GM19240 (cell line): Measurements from ENCODE around the gene LYRM1.
"Not testable (repeated sequence)": the region's sequence is repeated elsewhere in the genome, so short reads cannot be mapped to it uniquely, and the experiment has no call there.

Source experiments
- DNase-seq: peaks from one replicate; pipeline ENCODE4 v3.0.0; 2011; ENCODE audit warnings: low spot score; ENCODE audit not compliant: insufficient read length

The LYRM1 gene

DNA sequence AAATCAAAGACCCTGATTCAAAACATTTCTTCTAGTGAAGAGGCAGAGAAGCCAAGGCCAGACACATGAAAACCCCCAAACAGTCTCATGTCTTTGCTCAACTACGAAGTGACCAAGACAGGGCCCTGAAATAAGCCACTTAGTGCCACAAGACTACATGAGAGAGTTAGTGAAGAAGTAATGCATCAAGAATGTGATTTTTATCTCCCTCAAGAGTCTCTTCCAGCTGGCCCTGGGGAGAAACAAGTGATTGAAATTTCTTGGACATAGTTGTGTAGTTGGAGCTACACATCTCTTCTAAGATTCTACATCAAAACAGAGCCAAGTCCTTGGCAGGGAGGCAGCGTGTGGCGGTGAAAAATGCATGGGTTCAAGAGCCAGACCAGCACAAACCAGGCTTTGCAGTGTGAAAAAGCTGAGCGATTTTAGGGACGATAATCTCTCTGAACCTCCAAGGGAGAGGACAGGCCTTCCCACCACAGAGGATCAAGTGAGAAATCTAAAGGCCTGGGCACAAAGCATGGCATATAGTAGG is 30.6 kb downstream of the LYRM1 start:
- DNase-seq, result no peak

DNA sequence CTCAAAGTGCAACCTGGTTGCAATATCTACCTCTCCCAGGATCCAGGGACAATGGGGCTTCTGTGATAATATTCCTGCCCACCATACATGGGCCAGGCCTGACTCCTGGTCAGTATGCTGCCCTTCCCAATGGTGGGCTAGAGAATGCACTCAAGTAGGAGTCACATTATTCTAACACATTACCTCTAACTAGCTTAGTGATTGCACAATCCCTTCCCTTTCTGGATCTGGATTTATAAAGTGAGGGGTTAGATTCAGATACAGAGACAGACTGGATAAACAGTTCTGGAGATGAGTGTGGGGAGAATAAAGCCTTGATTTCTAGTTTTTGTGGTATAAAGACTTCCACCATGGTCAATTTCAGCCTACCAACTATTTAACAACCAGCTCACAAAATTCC is 33.0 kb downstream of the LYRM1 start:
- DNase-seq, result no peak

DNA sequence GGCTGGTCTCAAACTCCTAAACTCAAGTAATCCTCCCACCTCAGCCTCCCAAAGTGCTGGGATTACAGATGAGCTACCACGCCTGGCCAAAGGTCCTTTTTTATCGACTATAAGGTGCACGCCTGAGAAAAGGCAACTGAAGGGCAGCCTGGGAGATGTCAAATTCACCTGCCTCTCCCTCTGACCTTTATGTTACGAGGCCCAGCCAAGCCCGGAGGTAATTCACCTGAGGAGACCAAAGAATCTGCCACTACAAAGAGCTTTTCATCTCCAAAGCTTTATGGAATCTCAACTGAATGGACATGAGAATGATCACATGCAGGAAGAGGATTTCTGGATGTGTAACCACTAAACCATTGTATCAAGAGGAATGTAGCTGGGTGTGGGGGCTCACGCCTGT is 37.2 kb downstream of the LYRM1 start:
- DNase-seq, result no peak

DNA sequence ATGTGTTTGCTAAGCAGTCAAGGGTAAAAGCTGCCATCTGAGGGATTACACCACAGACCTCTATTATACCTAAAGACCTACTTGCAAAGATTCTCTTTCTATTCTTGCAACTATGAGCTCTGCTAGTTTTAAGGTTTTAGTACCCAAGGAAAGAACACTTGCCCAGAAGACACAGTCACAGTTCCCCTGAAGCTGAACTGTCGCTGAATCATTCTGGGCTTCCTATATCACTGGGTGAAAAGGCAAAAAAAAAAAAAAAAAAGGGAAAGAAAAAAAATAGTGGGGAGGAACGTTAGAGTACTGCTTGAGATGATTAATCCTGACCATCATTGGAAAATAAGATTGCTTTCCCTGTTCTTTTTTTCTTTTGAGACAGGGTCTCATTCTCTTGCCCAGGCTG is 37.9 kb downstream of the LYRM1 start:
- no peak for DNase-seq

DNA sequence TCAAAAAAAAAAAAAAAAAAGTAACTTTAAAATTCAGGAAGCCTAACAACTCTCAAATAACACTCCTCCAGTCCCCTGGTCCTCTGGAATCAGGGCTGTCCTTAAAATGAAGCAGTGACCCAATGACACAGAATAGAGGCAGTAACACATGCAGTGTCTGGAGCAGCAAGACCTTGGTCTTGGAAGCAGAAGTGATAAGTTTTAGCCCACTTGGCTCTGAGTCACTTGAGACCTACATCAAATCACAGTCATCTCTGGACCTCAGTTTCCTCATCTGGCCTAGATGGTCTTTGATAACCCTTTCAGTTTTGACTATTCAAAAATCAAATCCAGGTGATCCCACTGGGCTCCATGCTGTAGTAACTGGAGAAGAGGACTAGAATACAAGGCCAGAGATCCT is 39.0 kb downstream of the LYRM1 start:
- no peak for DNase-seq

DNA sequence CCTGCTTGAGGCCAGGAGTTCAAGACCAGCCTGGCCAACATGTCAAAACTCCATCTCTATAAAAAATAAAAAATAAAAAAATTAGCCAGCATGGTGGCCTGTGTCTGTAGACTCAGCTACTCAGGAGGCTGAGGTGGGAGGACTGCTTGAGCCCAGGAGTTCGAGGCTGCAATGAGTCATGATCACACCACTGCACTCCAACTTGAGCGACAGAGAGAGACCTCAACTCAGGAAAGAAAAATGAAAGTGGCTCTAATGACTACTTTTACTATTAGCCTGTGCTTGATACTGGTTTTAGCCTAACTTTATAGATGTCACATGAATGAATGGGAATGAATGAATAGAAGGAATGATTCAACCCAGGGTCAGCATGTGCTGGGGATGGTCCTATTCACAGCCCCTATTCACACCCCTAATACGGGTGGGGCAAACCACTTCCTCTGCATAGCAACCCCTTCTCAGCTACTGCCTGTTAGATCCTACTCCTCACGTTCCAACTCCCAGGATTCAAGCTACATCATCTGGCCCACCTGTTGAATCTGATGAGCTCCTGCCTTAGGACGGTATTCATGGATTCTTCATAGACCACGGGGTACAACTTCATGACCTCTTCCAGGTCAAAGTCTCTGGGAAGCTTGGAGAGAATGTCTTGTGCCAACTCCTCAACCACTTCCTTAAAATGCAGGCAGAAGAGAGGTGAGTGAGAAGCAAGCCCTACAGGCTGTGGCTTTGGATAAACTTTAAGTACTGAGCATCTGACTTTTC is 40.5 kb downstream of the LYRM1 start:
- no peak for DNase-seq

DNA sequence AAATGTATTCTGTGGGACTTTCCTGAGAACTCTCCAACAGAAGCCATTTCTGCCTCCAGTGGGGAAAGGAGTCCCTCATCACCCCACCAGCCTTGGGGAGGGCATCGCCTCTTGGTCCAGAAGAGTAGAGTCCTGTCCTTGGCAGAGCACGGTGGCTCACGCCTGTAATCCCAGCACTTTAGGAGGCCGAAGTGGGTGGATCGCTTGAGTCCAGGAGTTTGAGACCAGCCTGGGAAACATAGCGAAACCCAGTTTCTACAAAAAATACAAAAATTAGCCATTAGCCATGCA is 41.0 kb downstream of the LYRM1 start:
- DNase-seq, result no peak

DNA sequence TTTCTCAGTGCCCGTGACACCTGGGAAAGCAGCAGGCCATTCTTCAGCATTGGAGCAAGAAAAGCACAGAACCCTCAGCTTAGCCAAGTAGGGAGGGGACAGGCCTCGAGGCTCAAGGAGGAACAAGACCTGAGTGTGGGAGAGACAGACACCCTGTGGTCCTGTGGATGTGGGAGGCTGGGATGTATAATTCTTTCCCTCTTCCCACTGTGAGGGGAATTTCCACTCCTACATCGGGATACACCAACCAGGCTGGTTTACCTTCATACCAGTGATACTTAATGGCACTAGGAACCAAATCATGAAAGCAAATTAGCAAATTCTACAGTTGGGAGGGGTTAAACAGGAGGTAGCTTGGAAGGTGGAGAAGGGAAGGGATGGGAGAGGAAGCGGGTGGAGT is 41.7 kb downstream of the LYRM1 start:
- DNase-seq, result no peak

DNA sequence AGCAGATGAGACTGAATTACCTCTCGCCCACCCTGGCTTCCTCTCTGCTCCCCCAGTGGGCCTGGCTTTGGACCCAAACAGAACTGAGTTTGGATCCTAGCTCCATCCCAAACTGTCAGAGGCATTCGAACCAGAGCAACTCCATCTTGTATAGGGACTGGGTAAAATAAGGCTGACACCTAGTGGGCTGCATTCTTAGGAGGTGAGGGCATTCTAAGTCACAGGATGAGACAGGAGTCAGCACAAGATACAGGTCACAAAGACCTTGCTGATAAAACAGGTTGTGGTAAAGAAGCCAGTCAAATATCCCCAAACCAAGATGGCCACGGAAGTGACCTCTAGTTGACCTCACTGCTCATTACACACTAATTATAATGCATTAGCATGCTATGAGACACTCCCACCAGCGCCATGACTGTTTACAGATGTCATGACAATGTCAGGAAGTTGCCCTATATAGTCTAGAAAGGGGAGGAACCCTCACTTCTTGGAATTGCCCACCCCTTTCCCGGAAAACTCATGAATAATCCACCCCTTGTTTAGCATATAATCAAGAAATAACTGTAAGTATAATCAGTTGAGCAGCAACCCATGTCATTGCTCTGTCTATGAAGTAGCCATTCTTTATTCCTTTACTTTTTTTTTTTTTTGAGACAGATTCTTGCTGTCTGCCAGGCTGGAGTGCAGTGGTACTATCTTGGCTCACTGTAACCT is 44.4 kb downstream of the LYRM1 start:
- DNase-seq, result no peak

DNA sequence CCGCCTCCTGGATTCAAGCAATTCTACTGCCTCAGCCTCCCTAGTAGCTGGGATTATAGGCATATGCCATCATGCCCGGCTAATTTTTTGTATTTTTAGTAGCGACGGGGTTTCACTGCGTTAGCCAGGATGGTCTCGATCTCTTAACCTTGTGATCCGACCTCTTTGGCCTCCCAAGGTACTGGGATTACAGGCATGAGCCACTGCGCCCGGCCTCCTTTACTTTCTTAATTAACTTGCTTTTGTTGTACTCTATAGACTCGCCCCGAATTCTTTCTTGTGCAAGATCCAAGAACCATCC is 45.0 kb downstream of the LYRM1 start:
- DNase-seq, result not testable (repeated sequence)

DNA sequence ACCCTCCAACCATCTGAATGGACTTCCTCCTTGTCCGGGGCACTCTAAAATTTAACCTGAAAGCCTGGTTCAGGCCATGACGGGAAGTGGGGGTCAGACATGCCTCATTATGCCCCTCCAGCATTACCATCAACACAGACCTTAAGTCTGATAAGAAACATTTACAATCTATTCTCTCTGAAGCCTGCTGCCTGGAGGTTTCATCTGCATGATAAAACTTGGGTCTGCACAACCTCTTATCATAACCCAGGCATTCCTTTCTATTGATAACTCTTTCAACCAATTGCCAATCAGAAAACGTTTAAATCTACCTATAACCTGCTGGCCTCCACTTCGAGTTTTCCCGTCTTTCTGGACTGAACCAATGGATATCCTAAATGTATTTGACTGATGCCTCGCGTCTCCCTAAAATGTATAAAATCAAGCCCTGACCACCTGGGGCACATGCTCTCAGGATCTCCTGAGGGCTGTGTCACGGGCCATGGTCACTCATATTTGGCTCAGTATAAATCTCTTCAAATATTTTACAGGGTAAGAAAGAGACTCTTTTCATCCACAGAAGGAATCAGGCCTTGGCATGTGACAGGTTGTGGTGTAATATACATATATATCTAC is 45.6 kb downstream of the LYRM1 start:
- DNase-seq, result no peak

DNA sequence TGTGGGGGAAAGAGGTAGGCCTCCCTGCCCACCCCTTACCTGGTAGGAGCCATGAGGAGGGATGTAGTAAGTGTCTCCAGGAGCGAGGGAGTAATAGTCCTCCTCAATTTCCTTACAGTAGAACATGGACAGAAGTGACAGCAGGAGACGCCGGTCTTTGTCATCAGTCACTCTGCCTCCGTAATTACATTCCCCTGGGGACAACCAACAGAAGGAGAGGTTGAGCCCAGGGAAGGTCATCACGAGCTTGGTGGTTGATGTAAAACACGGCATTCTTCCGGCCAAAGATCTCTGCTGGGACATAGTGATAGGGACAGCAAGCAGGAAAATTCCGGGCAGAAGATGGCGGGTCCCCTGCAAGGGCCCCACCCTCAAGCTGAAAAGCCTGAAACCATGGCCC is 47.9 kb downstream of the LYRM1 start:
- DNase-seq, result no peak

DNA sequence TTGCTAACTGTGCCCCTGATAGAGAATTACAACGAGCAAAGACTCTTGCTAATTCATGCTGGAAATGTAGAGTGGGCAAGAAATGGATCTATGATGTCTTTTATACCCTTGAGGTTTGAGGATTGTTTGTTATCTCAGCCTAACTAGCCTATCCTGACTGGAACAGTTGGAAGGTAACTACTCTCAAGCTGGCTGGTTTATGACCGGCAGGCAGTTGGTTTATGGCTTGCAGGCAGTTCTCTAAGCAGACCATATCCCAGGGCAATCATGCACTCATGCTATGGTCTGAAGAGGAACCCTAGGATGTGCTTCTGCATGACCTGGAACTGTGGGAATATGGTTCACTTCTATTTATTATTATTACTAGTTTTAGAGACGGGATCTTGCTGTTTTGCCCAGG is 49.1 kb downstream of the LYRM1 start:
- DNase-seq, result no peak

DNA sequence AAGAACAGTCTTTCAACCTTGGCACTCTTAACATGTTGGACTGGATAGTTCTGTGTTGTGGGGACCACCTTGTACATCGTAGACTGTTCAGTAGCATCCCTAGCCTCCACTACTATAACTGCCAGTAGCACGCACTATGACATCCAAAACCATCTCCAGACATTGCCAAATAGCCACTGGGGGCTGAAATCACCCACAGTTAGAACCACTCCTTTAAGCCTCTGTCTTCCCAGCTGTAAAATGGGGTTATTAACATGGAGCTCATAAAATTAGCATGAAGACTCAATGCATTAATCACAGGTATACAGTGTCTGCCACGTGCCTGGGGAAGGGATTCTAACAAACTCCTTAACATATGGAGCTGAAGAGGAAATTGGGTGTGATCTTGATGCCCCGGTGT is 49.7 kb downstream of the LYRM1 start:
- DNase-seq, result no peak

DNA sequence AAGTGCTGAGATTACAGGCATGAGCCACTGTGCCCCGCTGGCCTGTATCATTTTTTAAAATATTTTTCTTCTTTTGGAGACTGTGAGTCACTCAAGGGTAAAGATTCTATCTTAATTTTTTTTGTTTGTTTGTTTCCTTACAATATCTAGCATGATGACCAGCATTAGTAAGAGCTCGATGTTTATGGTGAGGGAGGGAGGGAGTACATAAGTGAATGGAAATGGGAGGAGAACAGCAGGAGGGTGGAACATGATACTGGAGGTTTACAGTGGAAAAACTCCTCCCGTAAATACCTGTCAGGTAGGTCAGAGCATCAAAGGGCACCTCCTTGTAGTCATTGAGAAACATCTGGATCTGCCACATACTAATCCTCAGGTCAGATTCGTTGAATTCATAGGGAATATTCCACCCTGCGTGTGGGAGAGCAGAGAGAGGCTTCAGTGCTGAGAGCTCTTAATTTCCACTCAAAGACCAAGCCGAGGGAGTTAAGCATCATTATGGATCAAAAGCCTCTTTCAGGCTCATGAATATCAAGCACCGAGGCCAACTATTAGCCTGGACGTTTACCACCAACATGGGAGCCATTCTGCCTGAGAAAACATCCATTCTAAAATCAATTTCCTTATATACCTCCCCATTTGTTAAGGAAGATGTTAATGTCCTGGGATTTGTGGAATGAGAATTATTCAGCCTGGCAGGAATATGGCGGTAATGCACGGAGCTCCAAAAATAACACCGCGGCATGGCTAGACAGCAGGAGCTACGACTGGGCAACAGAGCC is 51.8 kb downstream of the LYRM1 start:
- no peak for DNase-seq

DNA sequence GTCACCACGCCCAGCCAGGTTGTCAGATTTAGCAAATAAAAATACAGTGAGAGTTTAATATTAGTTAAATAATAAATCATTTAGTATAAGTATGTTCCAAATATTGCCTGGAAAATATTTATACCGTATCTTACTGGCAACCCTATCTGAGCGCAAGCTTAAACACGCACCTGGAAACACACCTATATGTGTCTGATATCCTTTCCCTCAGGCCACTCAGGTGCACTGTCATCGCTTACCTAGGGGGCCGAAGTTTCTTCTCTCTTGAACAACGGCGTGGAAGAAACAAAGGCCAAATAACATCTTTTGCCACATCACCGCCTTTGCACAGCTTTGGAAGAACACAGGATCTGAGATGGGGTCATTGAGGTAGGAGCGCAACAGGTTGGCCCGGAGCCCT is 54.0 kb downstream of the LYRM1 start:
- DNase-seq, result no peak

DNA sequence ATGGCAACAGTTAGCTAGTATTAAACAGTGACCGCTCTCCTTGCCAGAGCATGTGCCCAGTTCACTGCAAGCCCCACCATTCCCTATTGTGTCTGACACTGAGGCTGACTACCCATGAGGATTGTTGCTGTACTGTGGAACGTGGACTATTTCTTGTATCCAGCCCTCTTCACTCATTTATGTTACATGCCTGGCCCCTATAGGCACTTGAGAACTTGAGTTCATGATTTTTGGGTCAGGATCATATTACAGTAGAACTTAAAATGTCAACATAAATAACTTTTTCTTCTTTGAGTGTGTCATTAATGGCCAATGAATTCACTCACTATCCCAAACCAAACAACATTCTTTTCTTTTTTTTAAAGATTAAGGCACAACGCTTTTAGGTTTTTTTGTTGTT is 55.7 kb downstream of the LYRM1 start:
- no peak for DNase-seq

DNA sequence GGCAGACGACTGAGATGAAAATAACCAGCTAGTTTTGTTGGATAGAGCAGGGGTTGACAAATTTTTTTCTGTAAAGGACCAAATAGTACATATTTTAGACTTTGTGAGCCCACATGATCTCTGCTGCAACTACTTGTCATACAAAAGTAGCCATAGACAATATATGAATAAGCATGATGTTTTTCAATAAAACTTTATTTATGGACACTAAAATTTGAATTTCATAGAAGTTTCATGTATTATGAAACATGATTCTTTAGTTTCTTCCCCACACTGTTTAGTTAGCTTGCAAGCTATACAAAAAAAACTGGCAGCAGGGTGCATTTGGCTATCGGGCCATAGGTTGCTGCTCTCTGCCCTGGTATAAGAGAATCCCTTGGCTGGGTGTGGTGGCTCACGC is 56.6 kb downstream of the LYRM1 start:
- no peak for DNase-seq

DNA sequence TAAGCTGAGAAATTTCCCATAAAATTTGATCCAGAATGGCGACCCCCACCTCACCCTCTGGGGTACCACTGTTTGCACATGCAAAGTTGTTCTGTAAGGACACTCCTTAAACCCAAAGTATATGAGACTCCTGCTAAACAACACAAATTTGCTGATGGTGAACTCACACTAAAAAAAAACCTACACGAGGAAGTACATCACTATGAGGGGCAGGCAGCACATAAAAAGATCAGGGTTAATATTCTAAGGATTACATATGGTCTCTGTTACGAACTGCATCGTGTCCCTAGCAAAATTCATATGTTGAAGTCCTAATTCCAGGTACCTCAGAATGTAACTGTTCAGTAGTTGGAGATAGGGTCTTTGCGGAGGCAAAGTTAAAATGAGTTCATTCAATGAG is 60.3 kb downstream of the LYRM1 start:
- DNase-seq, result no peak

DNA sequence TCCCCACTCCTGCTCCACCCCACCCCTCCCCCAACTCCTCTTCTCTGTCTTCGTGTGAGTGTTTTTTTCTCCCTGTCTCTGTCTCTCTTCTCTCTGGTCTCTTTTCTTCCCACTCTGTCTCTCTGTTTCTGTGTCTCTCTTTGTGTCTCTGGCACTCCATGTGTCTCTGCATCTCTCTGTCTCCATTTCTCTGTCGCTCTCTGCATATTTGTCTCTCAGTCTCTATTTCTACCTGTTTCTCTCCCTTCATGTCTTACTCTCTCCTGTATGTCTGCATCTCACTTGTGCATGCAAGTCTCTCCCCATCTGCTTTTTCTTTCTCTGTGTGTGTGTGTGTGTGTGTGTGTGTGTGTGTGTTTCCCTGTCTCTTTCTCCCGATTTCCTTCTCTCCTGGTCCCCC is 68.2 kb downstream of the LYRM1 start:
- no peak for DNase-seq

DNA sequence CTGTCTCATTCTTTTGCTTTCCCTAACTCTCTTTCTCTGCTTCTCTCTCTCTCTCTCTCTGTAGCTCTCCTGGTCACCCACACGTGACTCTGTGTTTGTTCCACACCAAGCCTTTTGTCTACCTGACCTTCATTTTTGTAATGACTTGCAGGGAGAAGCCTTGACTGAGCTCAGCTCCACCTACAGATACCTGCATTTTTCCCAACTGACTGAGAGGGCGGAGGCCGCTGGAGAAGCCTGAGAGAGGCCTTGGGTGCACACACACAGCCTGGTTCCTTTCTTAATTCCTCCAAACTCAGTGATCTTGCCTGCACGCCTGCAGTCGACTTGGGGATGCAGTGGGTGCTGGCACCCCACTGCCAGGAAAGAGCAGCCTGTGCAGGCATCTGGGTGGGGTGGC is 68.8 kb downstream of the LYRM1 start:
- no peak for DNase-seq

DNA sequence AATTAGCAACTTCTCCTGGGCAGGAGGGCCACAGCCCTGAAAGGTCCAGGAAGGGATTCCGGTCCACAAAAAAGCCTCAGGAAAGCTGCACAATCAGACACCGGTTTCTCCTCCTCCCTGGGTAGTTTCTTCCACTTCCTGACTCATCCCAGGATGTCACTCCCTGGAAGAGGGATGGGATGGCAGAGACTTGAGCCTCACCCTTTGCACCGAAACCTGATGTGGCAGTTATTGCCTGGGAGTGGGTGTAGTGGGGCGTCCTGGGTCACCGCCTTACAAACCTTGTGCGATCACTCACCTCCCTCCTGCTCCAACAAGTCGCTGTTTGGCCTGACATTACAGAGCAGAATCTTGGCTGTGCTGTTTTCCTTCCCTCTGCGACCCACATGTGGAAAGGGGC is 70.8 kb downstream of the LYRM1 start:
- no peak for DNase-seq
